HG02571 (cell line): ENCODE measurements around the gene TMPRSS3.

Source experiments
- ATAC-seq: cut with Tn5 transposase; IDR thresholded peaks from one replicate; pipeline ENCODE4 v1.9.1; 2021; ENCODE audit warnings: mild to moderate bottlenecking, moderate library complexity; ENCODE audit not compliant: unreplicated experiment

Gene TMPRSS3

DNA sequence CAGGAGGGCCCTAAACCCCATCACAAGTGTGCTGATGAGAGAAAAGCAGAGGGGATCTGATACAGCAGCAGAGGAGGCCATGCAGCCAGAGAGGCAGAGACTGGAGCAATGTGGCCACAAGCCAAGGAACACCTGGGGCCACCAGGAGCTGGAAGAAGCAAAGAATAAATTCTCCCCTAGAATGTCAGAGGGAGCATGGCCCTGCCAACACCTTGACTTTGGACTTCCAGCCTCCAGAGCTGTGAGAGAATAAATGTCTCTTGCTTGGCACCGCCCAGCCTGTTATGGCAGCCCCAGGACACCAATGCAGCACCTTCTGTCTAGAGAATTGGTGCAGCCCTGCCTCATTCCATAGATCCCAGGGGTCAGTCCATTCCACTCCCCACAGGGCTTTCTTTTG, 33.2 kb upstream of the TMPRSS3 start:
- ATAC-seq, result no peak

DNA sequence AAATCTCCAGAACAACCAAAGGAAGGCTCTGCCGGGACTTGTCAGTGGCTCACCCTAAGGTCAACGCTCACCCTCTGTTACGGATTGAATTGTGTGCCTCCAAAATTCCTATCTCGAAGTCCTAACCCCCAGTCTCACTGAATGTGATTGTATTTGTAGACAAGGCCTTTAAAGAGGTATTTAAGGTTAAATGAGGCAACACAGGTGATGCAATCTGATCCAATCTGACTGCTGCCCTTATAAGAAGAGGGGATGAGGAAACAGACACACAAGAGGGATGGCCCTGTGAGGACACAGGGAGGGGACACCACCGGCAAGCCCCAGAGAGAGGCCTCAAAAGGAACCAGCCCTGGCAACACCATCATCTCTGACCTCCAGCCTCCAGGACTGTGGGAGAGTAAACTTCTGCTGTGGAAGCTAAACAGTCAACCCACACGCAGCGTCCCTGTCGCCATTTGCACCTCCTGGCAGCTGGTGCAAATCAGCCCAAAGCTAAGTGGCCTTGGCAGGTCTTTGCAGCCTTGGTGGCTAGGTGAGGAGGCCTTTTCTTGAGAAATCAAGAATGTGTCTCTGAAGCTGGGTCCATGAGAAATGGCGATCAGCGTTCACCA, 32.1 kb upstream of the TMPRSS3 start:
- no peak for ATAC-seq

DNA sequence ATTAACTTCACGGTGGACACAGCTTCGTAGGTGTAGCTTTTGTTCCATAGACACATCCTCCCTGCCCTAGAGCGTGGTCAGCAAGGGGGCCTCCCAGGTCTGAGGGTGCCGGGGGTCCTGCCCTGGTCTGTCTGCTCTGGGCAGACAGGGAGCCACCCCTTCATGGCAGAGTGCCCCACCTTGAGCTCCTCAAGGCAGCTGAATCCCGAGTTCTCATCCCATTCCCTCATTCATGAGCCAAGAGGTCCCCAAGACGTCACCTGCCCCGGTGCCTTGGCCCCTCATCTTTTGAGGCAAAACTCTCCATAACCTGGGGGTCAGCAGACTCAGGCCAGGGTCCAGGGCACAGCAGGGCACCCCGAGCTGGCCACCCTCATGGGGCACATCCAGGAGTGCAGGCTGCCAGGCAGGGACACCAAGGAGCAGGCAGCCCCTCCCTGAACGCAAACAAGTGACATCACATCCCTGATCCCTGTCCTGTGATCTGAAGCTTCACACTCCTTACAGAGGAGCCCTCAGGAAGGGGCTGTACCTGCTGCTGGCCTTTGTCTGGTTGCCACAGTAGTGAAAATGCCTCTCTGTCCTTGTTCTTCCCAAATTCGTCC, 31.1 kb upstream of the TMPRSS3 start:
- ATAC-seq, result no peak

DNA sequence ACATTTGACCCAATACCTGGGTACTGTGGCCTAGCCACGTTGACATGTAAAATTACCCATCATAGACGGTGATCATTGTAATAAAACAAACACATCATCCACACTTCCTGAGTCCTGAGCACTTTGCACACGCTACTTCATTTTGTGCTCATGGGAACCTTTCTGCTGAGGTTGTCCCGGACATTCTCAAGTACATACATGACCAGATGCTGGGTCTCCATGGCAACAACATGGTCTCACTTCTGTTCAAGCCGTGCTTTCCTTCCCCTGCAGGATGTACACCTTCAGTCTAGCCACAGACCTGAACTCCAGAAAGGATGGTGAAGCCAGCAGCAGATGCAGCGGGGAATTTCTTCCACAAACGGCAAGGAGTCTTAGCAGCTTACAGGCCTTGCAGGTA, 30.6 kb upstream of the TMPRSS3 start:
- no peak for ATAC-seq

DNA sequence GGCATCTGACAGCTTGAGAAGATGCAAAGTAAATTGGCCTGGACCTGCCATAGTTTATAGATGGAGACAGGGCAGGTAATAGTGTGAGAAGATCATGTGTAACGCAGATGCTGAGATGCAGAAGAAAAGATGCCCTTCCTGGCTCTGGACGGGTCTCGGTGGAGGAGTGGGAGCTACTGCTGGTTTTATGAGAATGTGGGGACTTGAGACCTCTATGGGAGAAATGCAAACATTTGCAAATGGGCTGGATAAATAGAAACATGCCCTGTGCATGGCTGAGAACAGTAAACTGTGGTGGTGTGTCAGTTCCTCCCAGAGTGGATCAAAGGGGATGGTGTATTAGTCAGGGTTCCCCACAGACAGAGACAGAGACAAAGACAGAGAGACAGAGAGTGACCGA, 29.7 kb upstream of the TMPRSS3 start:
- no peak for ATAC-seq

DNA sequence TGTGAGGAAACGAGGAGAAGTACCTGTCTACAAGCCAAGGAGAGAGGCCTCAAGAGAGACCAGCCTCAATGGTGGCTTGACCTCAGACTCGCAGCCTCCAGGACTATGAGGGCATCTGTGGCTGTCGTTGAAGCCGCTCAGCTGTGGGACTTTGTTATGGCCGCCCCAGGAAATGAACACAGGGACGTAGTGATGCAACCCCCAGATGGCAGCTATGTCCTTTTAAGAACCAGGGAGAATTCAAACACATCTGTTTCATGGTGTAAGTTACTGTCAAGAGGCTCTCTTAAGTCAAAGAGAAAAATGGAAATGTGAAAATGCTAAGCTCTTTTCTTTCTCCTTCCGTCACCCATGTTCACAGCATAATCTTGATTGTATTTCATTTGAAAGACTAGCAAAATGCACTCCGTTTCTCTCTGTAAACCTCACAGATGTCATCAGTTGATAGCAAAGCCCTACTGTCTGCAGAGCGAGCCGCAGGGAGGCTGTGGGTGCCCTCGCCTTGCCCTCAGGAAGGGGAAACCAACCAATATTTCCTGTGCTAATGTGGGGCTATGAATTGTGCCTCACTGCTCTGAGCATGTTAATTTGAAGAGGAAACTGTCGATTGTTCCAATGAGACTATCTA, 29.2 kb upstream of the TMPRSS3 start:
- no peak for ATAC-seq

DNA sequence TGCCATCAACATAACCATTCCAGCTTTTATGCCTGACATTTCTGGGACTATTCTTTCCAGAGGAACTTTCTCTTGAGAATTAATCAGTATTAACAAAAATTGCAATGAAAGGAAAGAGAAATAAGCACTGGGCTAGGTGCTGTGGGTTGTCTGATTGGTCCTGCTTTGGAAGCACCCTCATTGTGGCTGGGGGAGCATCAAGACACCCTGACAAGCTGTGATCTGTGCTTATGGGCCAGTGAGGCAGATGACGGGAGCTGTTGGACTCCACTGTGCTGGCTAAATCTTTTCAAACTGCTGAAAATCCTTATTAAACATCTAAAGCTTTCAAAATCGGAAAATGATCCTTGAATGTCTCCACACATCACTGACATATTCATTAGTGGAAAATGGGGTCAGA, 27.8 kb upstream of the TMPRSS3 start:
- no peak for ATAC-seq

DNA sequence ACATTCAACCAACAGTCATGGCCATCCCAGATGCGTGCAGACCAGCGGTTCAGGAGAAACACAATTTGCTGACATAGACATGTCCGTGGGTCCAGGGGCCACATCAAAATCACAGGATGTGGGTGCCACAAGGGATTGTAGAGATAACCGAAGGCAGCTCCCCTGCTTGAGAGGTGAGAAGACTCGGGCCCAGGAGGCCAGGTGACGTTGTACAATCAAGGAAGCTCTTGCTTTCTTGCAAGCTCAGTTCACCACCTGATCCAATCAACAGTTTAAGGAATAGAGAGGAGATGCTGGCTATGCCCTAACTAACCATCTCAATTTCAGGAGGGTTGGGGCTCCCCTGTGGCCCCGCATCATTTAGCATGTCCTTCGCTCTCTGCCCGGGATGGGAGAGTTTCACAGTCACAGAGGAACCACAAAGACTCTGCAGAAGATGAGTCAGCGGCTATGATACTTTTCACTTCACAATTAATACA, 27.4 kb upstream of the TMPRSS3 start:
- no peak for ATAC-seq

DNA sequence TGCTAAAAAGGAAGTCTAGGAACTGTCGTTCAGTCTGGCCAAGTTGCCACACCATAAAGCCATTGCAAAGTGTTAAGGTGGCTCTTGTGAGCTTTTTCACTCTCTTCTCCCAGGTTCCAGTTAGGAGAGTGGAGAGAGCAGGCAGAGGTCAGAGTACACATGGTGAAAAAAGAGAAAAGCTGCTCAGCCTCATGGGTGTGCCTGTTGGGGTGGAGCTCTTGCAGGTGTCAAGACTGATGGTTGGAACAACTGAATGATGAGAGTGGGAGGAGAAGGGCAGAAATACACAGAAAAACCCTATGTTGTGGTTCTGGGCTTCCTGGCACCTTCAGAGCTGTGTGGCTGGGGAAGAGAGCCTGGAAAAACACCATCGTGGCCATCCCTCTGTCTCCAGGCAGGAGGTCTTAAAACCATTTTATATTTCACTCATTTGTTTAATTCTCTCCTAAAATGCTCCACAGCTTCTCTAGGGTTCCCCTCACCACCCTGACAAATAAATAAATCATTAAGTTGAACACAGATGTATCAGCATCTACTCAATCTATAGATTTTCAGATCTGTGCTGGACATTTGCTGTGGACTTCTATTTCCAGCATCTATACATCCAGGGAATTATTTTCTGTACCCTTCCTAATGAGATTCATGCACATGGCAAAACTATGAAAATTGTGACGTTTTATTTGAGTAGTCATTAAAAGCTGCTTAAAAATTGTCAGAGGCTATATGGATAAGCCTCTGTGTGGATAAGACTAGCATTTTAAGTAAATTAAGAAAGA, 25.4 kb upstream of the TMPRSS3 start:
- no peak for ATAC-seq

DNA sequence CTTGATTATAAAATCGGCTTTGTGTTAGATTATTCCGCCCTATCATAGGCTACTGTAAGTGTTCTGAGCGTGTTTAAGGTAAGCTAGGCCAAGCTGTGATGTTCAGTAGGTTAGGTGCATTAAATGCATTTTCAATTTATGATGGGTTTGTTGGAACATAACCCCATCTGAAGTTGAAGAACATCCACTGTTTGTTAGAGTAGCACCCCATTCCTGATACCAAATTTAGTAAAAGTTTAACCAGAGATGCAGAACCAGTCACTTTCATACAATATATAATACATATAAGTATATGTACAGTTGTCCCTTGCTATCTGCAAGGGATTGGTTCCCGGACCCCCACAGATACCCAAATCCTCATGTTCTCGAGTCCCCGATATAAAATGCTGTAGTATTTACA, 24.0 kb upstream of the TMPRSS3 start:
- ATAC-seq, result no peak

DNA sequence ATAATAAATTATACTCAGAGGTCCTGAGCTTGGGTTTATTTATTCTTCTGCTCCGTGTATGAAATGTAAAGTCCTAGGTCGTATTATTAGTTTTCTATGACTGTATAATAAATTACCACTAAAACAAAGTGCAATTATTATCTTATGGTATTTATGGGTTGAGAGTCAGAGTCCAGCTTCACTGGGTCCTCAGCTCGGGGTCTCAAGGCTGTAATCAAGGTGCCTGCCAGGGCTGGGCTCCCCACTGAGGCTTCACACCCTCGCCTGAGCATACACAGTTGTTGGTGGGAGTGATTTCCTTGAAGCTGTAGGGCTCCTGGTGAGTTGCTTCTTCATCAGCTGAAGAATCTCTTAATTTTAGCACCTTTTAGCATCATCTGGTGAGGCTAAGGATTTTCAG, 23.0 kb upstream of the TMPRSS3 start:
- ATAC-seq, result no peak

DNA sequence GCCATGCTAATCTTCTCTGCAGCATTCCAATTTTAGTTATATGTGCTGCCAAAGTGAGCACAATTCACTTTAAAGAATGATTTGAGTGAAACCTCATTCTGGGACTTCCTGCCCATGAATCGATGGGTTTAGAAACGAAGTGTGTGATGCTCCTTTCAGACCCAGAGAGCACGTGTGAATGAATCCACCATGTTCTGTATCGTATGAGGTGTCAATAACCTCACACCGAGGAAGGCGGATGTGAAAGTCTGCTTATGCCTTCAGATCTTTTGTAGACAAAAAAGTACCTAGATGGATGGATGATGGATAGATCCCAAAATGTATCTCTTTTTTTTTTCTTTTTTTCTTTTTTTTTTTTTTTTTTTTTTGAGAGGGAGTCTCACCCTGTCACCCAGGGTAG, 21.7 kb upstream of the TMPRSS3 start:
- no peak for ATAC-seq

DNA sequence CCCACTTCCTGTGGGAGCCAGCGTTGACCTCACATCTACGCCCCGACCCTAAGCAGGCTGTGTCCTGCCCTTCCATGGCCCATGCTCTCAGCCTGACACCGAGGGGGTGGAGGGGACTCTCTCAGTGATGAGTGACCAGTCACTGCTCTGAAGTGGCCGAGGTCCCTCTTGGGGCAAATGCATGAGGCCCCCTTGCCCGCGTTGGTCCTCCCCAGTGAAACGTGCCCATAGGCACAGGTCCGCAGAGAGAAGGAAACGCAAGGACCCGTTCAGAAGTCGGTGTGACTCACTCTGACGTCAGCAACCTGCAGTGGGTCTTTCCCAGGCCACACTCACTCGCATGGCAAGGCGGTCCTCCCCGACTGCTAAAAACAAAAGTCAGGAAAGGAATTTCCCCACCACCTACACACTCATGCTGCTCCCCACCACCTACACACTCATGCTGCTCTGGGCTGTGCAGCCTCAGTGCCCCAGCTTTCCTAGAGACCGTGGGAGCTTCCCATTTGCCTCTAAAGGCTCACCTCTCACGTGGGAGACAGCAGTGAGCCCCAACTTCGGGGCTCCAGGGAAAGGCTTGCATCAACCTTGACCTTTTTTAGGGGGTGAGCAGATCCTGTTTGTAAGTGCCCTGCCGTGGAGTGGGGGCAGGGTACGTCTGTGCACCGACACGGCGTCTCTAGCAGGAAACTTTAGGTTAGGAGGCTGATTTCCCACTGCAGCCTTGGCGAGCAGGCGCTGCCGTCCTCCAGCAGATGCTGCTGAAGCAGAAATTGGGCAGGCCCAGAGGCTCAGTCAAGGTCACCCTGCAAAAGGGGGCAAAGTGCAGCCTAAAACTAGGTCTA, 19.3 kb upstream of the TMPRSS3 start:
- ATAC-seq, result peak; percentile 63

DNA sequence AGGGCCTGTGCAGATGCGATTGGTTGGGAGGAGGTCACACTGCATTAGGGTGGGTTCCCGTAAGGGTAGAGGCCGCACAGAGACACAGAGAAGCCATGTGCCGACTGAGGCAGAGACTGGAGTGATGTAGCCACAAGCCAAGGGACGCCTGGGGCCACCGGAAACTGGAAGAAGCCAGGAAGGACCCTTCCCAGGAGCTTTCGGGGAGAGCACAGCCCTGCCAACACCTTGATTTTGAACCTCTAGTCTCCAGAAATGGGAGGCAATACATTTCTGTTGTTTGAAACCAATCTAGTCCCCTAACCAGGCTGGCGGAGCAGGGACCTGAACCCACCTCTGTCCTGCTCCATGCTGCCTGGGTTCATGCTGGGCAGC, 18.7 kb upstream of the TMPRSS3 start:
- ATAC-seq, result no peak

DNA sequence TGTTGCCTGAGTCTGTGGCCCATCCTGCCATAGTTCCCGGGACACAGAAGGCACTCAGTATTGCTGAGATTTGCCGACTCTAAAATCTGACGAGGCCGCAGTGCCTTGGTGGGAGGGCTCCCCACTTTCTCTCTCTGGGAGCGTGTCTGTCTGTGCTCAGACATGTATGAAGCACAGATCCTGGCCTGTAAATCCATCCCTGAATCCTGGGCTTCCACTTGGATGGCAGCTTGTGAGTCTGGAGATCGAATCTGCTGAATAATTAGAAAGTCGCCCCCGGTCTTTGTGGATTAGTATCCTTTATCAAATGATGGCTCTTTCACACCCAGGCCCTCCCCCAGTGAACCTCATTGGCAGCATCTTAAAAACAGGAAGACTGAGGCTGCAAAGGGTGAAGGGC, 18.2 kb upstream of the TMPRSS3 start:
- no peak for ATAC-seq

DNA sequence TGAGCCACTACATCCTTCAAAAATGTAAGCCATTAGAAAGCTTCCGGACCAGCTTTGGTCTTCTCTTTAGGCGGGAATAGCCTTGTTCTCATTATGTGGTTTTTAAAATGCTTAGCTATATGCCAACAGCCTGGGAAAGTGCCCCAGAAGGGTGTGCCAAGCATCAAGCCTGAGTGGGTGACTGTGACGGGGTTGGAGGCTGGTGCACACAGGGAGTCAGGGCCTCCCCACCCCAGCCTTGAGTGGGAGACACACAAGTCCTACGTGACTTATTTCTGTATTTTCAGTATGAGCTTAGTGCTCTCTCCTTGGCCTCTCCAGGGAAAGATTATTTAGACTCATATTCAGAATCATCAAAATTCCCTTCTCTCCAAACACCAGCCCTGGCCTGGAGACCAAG, 17.6 kb upstream of the TMPRSS3 start:
- no peak for ATAC-seq

DNA sequence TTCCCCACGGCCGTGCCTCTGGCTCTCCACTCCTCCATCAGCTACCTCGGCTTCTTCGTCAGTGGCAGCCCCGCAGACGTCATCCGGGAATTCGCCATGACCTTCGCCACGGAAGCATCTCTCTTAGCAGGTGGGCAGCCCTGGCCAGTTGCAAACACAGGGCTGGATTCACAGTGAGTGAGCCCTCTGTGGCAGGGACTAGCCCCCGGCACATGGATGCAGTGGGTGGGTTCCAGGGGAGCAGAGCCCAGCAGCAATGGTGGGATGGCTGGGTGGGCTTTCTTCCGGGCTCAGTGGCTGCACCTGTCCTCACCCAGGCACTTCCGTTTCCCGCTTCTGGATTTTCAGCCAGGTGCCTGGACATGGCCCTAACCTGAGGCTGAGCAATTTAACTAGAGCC, 17.2 kb upstream of the TMPRSS3 start:
- no peak for ATAC-seq

DNA sequence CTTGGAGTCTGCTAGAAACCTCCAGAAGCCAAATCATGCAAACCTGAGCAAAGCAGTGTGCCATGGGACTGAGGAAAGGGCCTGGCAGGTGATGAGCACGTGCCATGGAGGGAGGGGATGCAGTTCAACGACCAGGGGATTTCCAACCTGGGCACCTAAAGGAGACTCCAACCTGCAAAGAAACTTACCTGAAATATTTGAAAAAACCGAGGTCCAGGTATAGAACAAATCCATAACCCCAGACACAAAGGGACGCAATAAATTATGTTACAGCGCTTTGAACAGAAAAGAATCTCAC, 16.7 kb upstream of the TMPRSS3 start:
- no peak for ATAC-seq

DNA sequence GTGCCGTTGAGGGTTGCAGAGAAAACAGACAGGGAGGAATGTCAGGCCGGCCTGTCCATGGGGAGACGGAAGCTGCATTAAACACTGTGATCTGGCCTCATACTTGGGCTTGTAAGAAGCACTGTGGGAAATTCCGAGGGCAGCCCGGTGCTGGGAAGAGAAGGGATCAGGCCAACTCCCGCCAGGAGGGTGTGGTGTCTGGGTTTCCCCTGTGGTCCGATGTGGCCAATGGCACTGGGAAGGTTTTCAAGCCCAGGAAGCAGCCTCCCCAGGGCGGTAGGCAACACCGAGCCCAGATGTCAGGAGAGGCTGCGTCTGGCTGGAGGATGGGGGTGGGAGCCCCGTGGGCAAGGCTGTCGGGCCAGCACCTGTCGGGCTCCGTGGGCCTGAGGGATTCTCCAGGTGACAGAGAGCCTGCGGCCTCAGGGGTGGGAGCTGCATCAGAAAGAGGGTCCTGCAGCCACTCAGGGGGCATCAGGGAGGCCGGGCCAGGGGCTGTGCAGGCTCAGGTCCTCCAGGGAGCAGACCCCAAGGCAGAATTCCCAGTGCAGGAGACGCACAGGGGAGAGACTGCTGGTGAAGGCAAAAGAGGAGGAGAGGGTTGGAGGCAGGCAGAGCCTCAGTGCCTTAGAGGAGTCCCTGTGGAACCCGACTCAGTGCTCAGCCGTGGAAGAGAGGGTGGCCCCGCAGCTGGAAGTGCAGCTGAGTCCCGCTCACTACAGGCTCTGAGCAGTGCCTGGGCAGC, 16.2 kb upstream of the TMPRSS3 start:
- ATAC-seq, result no peak

DNA sequence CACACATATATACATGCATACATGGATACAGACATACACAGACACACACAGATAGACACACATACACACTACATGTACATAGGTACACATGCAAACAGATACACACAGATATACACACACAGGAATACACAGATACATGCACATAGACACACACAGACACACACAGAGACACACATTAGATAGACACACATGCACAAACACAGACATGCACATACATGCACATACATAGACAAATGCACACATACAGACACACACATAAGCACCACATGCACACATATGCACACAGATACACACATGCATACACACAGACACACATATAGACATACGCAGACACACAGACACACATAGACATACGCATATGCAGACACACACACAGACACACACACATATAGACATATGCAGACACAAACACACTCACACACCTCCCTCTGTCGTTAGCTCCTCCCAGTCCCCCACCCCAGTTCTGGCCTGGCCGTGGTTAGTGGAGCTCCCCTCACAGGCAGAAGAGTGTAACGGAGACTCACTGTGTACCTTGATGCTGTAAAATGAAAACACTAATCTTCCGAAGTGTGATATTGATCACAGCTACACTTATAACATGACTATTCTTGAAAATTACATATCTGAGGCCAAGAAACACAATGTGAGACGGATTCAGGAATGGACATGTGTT, 15.5 kb upstream of the TMPRSS3 start:
- no peak for ATAC-seq
